Breast epithelium (tissue), 3 donors: ENCODE data around the gene PALLD.

ENCODE experiments used
- POLR2A ChIP-seq: fragments of 450-650 bp; IDR thresholded peaks from one replicate; pipeline ENCODE4 v1.6.1; 2016; ENCODE audit warnings: antibody characterized with exemption, mild to moderate bottlenecking, moderate library complexity
- POLR2AphosphoS5 ChIP-seq, 3 donors: sonication (generic); formaldehyde crosslinking; IDR thresholded peaks; one replicate each; pipeline ENCODE4 v1.6.1; 2017; ENCODE audit warnings: antibody characterized with exemption in 3 of 3
- TF ChIP-seq, protein P1 (sequence below), 3 donors: fragments of 450-650 bp; IDR thresholded peaks; one replicate each; pipeline ENCODE4 v1.5.1; 2016 to 2017; ENCODE audit warnings: antibody characterized with exemption in 3 of 3, mild to moderate bottlenecking in 3 of 3, moderate library complexity in 3 of 3

DNA sequence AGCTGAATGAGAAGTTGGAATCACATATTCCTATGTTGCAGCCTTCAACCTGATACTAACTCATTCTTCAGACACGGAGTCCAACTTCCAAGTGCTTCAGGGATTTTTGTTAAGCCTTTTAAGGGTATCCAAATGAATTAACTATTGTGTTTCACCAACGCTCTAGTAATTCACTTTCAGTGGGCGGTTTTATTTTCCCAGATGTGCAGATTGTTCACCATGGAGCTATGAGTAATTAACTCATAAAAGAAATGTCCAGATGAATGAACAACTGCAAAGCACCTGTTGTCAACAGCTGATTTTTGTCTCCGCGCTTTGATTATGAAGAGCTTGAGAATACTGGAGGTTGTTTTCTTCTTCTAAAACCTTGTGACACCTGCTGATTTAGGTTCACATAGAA, 325.6 kb downstream of the PALLD start:
- TF ChIP-seq, protein P1, sequence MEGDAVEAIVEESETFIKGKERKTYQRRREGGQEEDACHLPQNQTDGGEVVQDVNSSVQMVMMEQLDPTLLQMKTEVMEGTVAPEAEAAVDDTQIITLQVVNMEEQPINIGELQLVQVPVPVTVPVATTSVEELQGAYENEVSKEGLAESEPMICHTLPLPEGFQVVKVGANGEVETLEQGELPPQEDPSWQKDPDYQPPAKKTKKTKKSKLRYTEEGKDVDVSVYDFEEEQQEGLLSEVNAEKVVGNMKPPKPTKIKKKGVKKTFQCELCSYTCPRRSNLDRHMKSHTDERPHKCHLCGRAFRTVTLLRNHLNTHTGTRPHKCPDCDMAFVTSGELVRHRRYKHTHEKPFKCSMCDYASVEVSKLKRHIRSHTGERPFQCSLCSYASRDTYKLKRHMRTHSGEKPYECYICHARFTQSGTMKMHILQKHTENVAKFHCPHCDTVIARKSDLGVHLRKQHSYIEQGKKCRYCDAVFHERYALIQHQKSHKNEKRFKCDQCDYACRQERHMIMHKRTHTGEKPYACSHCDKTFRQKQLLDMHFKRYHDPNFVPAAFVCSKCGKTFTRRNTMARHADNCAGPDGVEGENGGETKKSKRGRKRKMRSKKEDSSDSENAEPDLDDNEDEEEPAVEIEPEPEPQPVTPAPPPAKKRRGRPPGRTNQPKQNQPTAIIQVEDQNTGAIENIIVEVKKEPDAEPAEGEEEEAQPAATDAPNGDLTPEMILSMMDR (IDR thresholded peaks at IDR 0.05): no peak
- TF ChIP-seq POLR2A (no peak), POLR2AphosphoS5 (IDR thresholded peaks at IDR 0.05) (no peak)
